ENCODE data around the gene RCOR1. TPM values are rescaled to one million over a fixed set of nuclear protein-coding genes. Genes with fewer than 3 reads are reported as not detected.

The RCOR1 gene
- total and polyA plus RNA-seq, 2 donors (not counting 1 experiment from before 2014, with no cell fraction given), result 8.7 to 37.1 TPM

DNA sequence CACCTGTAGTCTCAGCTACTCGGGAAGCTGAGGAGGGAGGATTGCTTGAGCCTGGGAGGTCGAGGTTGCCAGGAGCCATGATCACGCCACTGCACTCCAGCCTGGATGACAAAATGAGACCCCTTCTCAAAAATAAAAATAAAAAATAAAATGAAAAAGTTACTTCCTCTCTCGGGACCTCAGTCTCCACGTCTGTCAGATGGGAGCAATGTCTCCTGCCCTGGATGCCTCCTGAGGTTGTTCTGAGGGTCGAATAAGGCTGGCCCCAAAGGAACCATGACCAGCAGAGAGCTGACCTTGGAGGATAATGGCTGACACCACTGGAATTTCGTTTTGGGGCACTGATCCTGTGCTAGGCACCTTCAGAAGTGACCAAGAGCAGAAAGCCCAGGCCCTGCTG is 13.6 kb upstream of the RCOR1 start:
- intact Hi-C loops (cut with micrococcal nuclease), result no loop called here
- Mint-ChIP-seq H3K4me1 (peaks cover 9% of the 10 kb centered on the region), H3K9me3 (ENCODE audit: insufficient read depth) (no peaks in the 10 kb centered on the region), H3K27me3 (no peaks in the 10 kb centered on the region), H3K4me3 (no peak overlapping the region), H3K27ac (no peak overlapping the region)
- Histone ChIP-seq H2AFZ (ENCODE audit: insufficient read depth, low read depth, low read length, poor library complexity, severe bottlenecking) (no peak overlapping the region), H3K9me3 (ENCODE audit: control extremely low read depth in 1 of 3, control insufficient read depth in 2 of 3, insufficient read depth in 1 of 3, low read length in 2 of 3) (peaks cover 0 to 5% (median 0%) of the 10 kb centered on the region in 3 donors), H3K4me1 (ENCODE audit: control insufficient read depth in 2 of 2, insufficient read depth in 2 of 2, low read length in 2 of 2) (peaks cover 7 to 11% of the 10 kb centered on the region in 2 donors), H3K9ac (ENCODE audit: low read length) (no peak overlapping the region), H4K20me1 (ENCODE audit: control insufficient read depth, insufficient read depth, low read length, poor library complexity, severe bottlenecking) (no peaks in the 10 kb centered on the region), H3K27me3 (replicated peaks in 1 of 4; ENCODE audit: control extremely low read depth in 1 of 4, control insufficient read depth in 3 of 4, insufficient read depth in 4 of 4, low read length in 3 of 4) (no peaks in the 10 kb centered on the region), H3K4me2 (replicated peaks; ENCODE audit: low read depth, low read length, poor library complexity, severe bottlenecking) (no peak overlapping the region), H3K27ac (ENCODE audit: low read length in 2 of 2) (no peak overlapping the region), H3K36me3 (replicated peaks in 1 of 2; ENCODE audit: control extremely low read depth in 1 of 2, control insufficient read depth in 1 of 2, extremely low read depth in 1 of 2, insufficient read depth in 2 of 2, low read length in 1 of 2) (no peaks in the 10 kb centered on the region), H3K79me2 (ENCODE audit: control insufficient read depth, insufficient read depth, low read length) (no peaks in the 10 kb centered on the region), H3K4me3 (ENCODE audit: control extremely low read depth in 1 of 5, extremely low read depth in 1 of 5, insufficient read depth in 1 of 5, low read depth in 2 of 5, low read length in 4 of 5) (no peak overlapping the region)
- TF ChIP-seq EZH2 (IDR thresholded peaks at IDR 0.05; ENCODE audit: borderline replicate concordance, insufficient read depth, low read depth, low read length, poor library complexity, severe bottlenecking) (no peak), CTCF (IDR thresholded peaks at IDR 0.05) (no peak)
- 55% methylated on average over 4 of the region's 7 CpGs for WGBS (ENCODE audit: insufficient coverage)
- ATAC-seq (ENCODE audit: low read depth), result no peak
- CTCF ChIA-PET, result interaction anchor here (0.8 kb wide), 1 partner anchor 8 kb away, joined by 3 read pairs; no protein-coding TSS in a partner anchor
- POLR2A ChIA-PET, result no interaction called here
- DNase-seq, result no peak

DNA sequence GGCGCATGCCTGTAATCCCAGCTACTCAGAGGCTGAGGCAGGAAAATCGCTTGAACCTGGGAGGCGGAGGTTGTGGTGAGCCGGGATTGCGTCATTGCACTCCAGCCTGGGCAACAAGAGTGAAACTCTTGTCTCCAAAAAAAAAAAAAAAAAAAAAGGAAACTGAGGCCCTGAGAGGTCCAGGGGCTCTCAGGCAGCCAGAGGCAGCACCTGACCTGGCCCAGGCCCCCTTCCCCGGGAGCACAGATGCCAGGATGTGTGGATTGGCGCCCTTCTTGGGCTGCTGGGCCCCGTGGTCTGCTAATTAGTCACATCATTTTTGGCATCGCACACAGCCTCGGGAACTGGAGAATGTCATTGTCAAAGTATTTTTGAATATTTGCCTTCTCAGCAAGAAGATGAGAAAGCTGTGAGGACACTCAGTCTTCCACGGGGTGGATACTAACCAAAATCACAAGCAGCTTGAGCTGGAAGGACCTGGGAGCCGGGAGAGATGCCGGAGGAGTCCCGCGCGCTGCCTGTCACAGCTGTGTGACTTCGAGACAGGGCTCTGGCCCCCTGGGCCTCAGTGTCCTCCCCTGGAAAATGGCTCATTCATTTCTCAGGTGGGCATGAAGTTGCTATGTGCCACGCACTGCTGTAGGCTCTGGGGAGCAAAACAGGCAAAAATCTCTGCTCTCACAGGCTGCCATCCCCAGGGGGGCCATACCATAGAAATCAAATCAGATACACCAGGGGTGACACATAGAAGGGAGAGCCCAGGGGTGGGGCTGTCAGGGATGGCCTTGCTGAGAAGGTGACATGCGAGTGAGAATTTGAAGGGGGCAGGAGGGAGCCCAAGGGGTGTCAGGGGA is 12.5 kb upstream of the RCOR1 start:
- intact Hi-C loops (cut with micrococcal nuclease), result no loop called here
- ChIA-PET CTCF (no interaction called here), POLR2A (no interaction called here)
- DNase-seq, result no peak
- peaks cover 0 to under 1% of the 10 kb centered on the region in 2 donors for H3K4me1 ChIP-seq (ENCODE audit: control insufficient read depth in 2 of 2, insufficient read depth in 2 of 2, low read length in 2 of 2)
- no peaks in the 10 kb centered on the region for H3K79me2 ChIP-seq (ENCODE audit: control insufficient read depth, insufficient read depth, low read length)
- H3K27me3 ChIP-seq (replicated peaks in 1 of 4; ENCODE audit: control extremely low read depth in 1 of 4, control insufficient read depth in 3 of 4, insufficient read depth in 4 of 4, low read length in 3 of 4), result no peaks in the 10 kb centered on the region
- no peak overlapping the region for H3K4me3 ChIP-seq (ENCODE audit: control extremely low read depth in 1 of 5, extremely low read depth in 1 of 5, insufficient read depth in 1 of 5, low read depth in 2 of 5, low read length in 4 of 5)
- ATAC-seq (ENCODE audit: low read depth), result no peak
- WGBS (ENCODE audit: insufficient coverage), result 96% methylated on average over 17 of the region's 19 CpGs
- TF ChIP-seq EZH2 (IDR thresholded peaks at IDR 0.05; ENCODE audit: borderline replicate concordance, insufficient read depth, low read depth, low read length, poor library complexity, severe bottlenecking) (no peak), CTCF (IDR thresholded peaks at IDR 0.05) (no peak)
- Mint-ChIP-seq H3K27me3 (no peaks in the 10 kb centered on the region), H3K4me3 (no peak overlapping the region), H3K4me1 (peaks cover 2% of the 10 kb centered on the region), H3K27ac (no peak overlapping the region), H3K9me3 (ENCODE audit: insufficient read depth) (no peaks in the 10 kb centered on the region)
- peaks cover 0 to 3% (median 0%) of the 10 kb centered on the region in 3 donors for H3K9me3 ChIP-seq (ENCODE audit: control extremely low read depth in 1 of 3, control insufficient read depth in 2 of 3, insufficient read depth in 1 of 3, low read length in 2 of 3)
- no peak overlapping the region for H2AFZ ChIP-seq (ENCODE audit: insufficient read depth, low read depth, low read length, poor library complexity, severe bottlenecking)
- H3K9ac ChIP-seq (ENCODE audit: low read length), result no peak overlapping the region
- no peak overlapping the region for H3K4me2 ChIP-seq (replicated peaks; ENCODE audit: low read depth, low read length, poor library complexity, severe bottlenecking)
- H3K36me3 ChIP-seq (replicated peaks in 1 of 2; ENCODE audit: control extremely low read depth in 1 of 2, control insufficient read depth in 1 of 2, extremely low read depth in 1 of 2, insufficient read depth in 2 of 2, low read length in 1 of 2), result no peaks in the 10 kb centered on the region
- no peak overlapping the region for H3K27ac ChIP-seq (ENCODE audit: low read length in 2 of 2)
- H4K20me1 ChIP-seq (ENCODE audit: control insufficient read depth, insufficient read depth, low read length, poor library complexity, severe bottlenecking), result no peaks in the 10 kb centered on the region

Measured in B cell (primary cell).